Measurements from ENCODE around the gene PIM3. TPM values are rescaled to one million over a fixed set of nuclear protein-coding genes. Genes with fewer than 3 reads are reported as not detected.

PIM3 gene
- polyA plus RNA-seq, 4 donors = 14.5 to 26.4 (median 22.3) TPM

GRCh38 chr22:49953680-49954344 is 6.8 kb upstream of the PIM3 start:
- DNase-seq (ENCODE audit: low read depth in 4 of 4, low spot score in 2 of 4) = no peak

GRCh38 chr22:49954354-49954753 is 6.2 kb upstream of the PIM3 start:
- DNase-seq (ENCODE audit: low read depth in 4 of 4, low spot score in 2 of 4) = no peak

- DNase-seq (ENCODE audit: low read depth in 4 of 4, low spot score in 2 of 4) = no peak
Observed at GRCh38 chr22:49954991-49955580, 5.5 kb upstream of the PIM3 start.

GRCh38 chr22:49955581-49956417 is 4.8 kb upstream of the PIM3 start:
- no peak for DNase-seq (ENCODE audit: low read depth in 4 of 4, low spot score in 2 of 4)

- no peak for DNase-seq (ENCODE audit: low read depth in 4 of 4, low spot score in 2 of 4)
Observed at GRCh38 chr22:49956418-49956770, 4.2 kb upstream of the PIM3 start.

- DNase-seq (ENCODE audit: low read depth in 4 of 4, low spot score in 2 of 4) = no peak
Observed at GRCh38 chr22:49956914-49957825, 3.4 kb upstream of the PIM3 start.

GRCh38 chr22:49957826-49958365 is 2.7 kb upstream of the PIM3 start:
- DNase-seq (ENCODE audit: low read depth in 4 of 4, low spot score in 2 of 4) = no peak

GRCh38 chr22:49958366-49958921 is 2.1 kb upstream of the PIM3 start:
- DNase-seq (ENCODE audit: low read depth in 4 of 4, low spot score in 2 of 4) = no peak

GRCh38 chr22:49958931-49959781 is 1.4 kb upstream of the PIM3 start:
- no peak for DNase-seq (ENCODE audit: low read depth in 4 of 4, low spot score in 2 of 4)

GRCh38 chr22:49959782-49960158 is 802 bp upstream of the PIM3 start:
- no peak for DNase-seq (ENCODE audit: low read depth in 4 of 4, low spot score in 2 of 4)

- DNase-seq (ENCODE audit: low read depth in 4 of 4, low spot score in 2 of 4) = no peak
Observed at GRCh38 chr22:49961005-49961600, 531 bp downstream of the PIM3 start.

- DNase-seq (ENCODE audit: low read depth in 4 of 4, low spot score in 2 of 4) = no peak
Observed at GRCh38 chr22:49961601-49962011, 1.0 kb downstream of the PIM3 start.

GRCh38 chr22:49962012-49962750 is 1.6 kb downstream of the PIM3 start:
- peak in 3 of 4 donors; percentile 72 to 82 (median 78) for DNase-seq (ENCODE audit: low read depth in 4 of 4, low spot score in 2 of 4)

- no peak for DNase-seq (ENCODE audit: low read depth in 4 of 4, low spot score in 2 of 4)
Observed at GRCh38 chr22:49962751-49963646, 2.4 kb downstream of the PIM3 start.

- DNase-seq (ENCODE audit: low read depth in 4 of 4, low spot score in 2 of 4) = no peak
Observed at GRCh38 chr22:49963647-49964026, 3.1 kb downstream of the PIM3 start.

- no peak for DNase-seq (ENCODE audit: low read depth in 4 of 4, low spot score in 2 of 4)
Observed at GRCh38 chr22:49964136-49965090, 3.8 kb downstream of the PIM3 start.
